Measurements from ENCODE around the gene NFKBIE.

GRCh38 chr6:44219815-44220784, 45.3 kb downstream of the NFKBIE start:
- no peak for TF ChIP-seq CTCF (IDR thresholded peaks at IDR 0.05)
- TF ChIP-seq POLR2A (IDR thresholded peaks at IDR 0.05): no peak

All from thyroid gland (tissue), 4 donors.